ENCODE measurements around the gene UBA1. TPM values are rescaled to one million over a fixed set of nuclear protein-coding genes. Genes with fewer than 3 reads are reported as not detected.

The UBA1 gene
- total and polyA plus RNA-seq, 2 donors (not counting 3 experiments of a cell fraction or from before 2014, with no cell fraction given): 237 to 297 TPM

DNA sequence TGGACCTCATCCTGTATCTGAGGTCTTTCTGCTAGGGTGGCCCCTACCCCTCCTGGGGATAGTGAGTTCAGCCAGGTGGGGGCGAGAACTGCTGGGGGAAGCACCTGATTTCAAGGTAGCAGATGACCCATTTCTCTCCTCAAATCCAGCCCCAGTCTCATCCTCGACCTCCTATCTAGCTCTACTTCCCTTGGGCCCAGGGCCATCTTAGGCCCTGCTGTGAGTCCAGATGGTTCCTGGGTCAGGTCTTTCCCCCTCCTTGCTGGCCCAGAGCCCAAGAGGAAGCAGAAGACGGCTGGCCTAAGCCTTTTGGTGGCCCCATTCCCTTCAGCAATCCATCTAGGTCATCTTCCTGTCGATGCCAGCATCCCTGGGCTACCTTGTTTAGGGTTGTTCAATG, 28.1 kb downstream of the UBA1 start:
- no peaks in the 10 kb centered on the region for H3K9me1 ChIP-seq (replicated peaks; ENCODE audit: control insufficient read depth, extremely low read depth, insufficient read depth, low read length)
- intact Hi-C loops (cut with micrococcal nuclease): no loop called here
- H3K9ac ChIP-seq (replicated peaks; ENCODE audit: extremely low read depth, insufficient read depth, low read length): no peak overlapping the region
- H3K4me2 ChIP-seq (ENCODE audit: insufficient read depth, low read length): no peak overlapping the region
- no peak overlapping the region for H3K27ac ChIP-seq (ENCODE audit: insufficient read depth, low read depth, low read length)
- ChIA-PET POLR2A (interaction anchor here (1.3 kb wide), 1 partner anchor 11 kb away, joined by 3 read pairs; no protein-coding TSS in a partner anchor), CTCF (no interaction called here)
- no peak overlapping the region for H2AFZ ChIP-seq (ENCODE audit: low read depth, low read length)
- no peaks in the 10 kb centered on the region for H4K20me1 ChIP-seq (replicated peaks; ENCODE audit: control insufficient read depth, extremely low read depth, insufficient read depth, low read length)
- dilution Hi-C loops (cut with MboI; ENCODE audit: extremely low pct_ligation_motif_present, low sequenced_read_pairs): no loop called here
- FAIRE-seq (no peak), DNase-seq (ENCODE audit: low read depth, low spot score) (no peak)
- H3K27me3 ChIP-seq (ENCODE audit: control insufficient read depth in 2 of 2, insufficient read depth in 2 of 2, low read length in 2 of 2): no peaks in the 10 kb centered on the region
- H3K4me1 ChIP-seq (ENCODE audit: control insufficient read depth, extremely low read depth, insufficient read depth, low read length): peaks cover 7% of the 10 kb centered on the region
- H3K9me3 ChIP-seq (replicated peaks; ENCODE audit: control insufficient read depth, insufficient read depth, low read length): no peaks in the 10 kb centered on the region
- no TSS peak for BruUV-seq (replicated peaks)
- peaks cover 8 to 33% of the 10 kb centered on the region in 2 experiments for H3K36me3 ChIP-seq (ENCODE audit: control insufficient read depth in 2 of 2, extremely low read depth in 1 of 2, insufficient read depth in 2 of 2, low read length in 2 of 2)
- TF ChIP-seq, protein P1, sequence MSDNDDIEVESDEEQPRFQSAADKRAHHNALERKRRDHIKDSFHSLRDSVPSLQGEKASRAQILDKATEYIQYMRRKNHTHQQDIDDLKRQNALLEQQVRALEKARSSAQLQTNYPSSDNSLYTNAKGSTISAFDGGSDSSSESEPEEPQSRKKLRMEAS (IDR thresholded peaks at IDR 0.05; ENCODE audit: insufficient read depth, insufficient read length): no peak
- TF ChIP-seq EZH2 (IDR thresholded peaks at IDR 0.05; ENCODE audit: borderline replicate concordance, low read depth, low read length, severe bottlenecking) (no peak), POLR2A (IDR thresholded peaks at IDR 0.05; ENCODE audit: low read depth, low read length) (no peak), FOS (IDR thresholded peaks at IDR 0.05; ENCODE audit: borderline replicate concordance, insufficient read depth, low read length) (no peak), GATA2 (IDR thresholded peaks at IDR 0.05; ENCODE audit: insufficient read depth, insufficient read length, low read depth, low read length) (no peak), JUN (IDR thresholded peaks at IDR 0.05; ENCODE audit: borderline replicate concordance, insufficient read depth, insufficient read length, low read depth) (no peak), POLR2AphosphoS5 (IDR thresholded peaks at IDR 0.05; ENCODE audit: insufficient read depth, low read depth, low read length) (no peak), MYC (IDR thresholded peaks at IDR 0.05; ENCODE audit: low read depth, low read length) (no peak)
- TF ChIP-seq, protein P2, sequence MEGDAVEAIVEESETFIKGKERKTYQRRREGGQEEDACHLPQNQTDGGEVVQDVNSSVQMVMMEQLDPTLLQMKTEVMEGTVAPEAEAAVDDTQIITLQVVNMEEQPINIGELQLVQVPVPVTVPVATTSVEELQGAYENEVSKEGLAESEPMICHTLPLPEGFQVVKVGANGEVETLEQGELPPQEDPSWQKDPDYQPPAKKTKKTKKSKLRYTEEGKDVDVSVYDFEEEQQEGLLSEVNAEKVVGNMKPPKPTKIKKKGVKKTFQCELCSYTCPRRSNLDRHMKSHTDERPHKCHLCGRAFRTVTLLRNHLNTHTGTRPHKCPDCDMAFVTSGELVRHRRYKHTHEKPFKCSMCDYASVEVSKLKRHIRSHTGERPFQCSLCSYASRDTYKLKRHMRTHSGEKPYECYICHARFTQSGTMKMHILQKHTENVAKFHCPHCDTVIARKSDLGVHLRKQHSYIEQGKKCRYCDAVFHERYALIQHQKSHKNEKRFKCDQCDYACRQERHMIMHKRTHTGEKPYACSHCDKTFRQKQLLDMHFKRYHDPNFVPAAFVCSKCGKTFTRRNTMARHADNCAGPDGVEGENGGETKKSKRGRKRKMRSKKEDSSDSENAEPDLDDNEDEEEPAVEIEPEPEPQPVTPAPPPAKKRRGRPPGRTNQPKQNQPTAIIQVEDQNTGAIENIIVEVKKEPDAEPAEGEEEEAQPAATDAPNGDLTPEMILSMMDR (IDR thresholded peaks at IDR 0.05; ENCODE audit: extremely low read depth in 1 of 2, insufficient read depth in 1 of 2, low read depth in 1 of 2, low read length in 2 of 2): no peak
- no peak overlapping the region for H3K4me3 ChIP-seq (replicated peaks in 1 of 3; ENCODE audit: insufficient read depth in 1 of 3, low read depth in 1 of 3, low read length in 3 of 3)
- peaks cover 42% of the 10 kb centered on the region for H3K79me2 ChIP-seq (ENCODE audit: control insufficient read depth, insufficient read depth, low read length)

All from endothelial cell of umbilical vein (primary cell).